Hematopoietic multipotent progenitor cell treated with erythropoietin and hydrocortisone succinate and interleukin-3 and kit ligand, for 17 days (in vitro differentiated cells): ENCODE measurements around the gene ATP13A3.

Experiments used
- DNase-seq: peaks from one replicate; pipeline ENCODE4 v3.0.0-alpha.2; 2015; ENCODE audit warnings: low spot score

The ATP13A3 gene

DNA sequence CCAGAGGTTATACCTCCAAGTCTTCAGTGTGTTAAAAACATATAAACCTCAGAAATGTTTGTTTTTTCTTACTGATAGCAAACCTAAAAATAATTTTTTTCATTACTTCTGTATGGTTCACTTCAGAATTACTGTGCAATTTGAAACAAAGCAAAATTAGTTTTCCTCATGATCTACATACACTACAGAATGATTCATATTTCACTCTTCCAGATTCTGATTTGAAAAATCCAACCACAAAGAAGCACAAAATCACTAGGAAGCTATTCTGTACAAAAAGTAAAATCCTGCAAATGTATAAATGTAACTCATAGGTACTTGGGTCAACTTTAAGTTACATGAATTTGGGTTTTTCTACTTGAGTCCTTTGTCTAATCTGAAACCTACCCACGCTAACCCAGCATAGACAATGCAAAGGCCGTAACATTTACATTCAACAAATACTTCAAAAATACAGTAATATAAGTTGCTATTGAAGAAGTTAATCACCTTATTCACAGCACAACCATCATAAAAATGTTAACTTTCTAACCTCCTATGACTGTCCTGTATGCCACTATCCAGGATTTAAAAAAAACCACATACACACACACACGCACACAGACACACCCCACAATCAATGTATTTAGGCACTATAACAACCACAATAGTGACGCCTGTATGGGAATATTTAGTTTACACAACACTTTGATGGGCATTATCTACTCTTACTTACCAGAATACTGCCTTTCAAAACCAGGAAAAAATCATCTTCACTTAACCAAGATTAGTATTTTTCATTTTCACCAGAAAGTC lies 11.5 kb downstream of the ATP13A3 start:
- no peak for DNase-seq

DNA sequence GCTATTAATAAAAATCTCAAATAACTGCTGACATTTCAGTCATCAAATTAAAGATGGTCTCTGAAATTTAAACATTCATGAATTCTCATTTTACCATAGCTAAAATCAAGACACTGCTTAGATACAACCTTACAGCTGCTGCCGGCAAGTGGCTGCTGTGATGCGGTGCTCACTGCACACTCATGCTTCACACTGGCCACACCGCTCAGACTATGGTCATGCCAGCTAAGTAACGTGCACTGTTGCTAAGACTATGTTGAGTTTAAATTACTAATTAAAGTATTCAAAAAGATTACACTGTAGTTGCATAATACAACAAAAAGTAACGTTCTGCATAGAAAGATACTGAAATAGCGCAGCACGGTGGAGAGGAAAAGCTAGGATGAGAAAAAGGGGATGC lies 12.1 kb downstream of the ATP13A3 start:
- no peak for DNase-seq

DNA sequence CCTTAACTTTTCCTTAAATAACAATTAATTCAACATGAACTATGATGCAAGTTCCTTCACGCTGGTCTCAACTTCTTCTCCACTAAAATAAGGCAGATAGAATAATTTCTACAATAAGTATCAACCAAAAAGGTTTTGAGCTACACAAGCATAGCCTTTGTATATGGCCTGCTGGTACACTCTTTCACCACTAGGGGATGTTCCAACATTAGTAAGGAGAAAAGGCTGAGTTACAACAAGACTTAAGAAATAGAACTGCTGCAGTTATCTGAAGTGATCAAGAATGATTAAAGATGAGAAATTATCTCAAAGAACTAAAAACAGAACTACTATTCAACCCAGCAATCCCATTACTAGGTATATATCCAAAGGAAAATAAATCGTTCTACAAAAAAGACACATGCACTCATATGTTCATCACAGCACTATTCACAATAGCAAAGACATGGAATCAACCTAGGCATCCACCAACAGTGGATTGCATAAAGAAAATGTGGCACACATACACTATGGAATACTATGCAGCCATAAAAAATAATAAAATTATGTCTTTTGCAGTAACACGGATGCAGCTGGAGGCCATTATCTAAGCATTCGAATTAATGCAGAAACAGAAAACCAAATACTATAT lies 14.4 kb downstream of the ATP13A3 start:
- DNase-seq, result peak; percentile 75

DNA sequence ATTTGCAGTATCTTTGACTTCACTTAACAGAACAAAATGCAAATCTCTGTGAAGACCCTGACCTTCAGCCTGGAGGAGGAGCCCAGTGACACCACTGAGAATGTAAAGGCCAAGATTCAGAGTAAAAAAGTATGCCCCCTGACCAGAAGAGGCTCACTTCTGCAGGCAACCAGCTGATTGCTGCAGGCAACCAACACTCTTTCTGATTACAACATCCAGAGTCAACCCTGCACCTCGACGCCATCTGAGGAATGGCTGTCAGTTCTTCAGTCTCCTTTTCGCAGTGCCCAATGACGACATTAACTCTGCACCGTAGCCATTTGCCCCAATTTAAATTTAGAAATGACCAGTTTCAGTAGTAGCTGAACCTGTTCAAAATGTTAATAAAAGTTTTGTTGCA lies 14.9 kb downstream of the ATP13A3 start:
- no peak for DNase-seq

DNA sequence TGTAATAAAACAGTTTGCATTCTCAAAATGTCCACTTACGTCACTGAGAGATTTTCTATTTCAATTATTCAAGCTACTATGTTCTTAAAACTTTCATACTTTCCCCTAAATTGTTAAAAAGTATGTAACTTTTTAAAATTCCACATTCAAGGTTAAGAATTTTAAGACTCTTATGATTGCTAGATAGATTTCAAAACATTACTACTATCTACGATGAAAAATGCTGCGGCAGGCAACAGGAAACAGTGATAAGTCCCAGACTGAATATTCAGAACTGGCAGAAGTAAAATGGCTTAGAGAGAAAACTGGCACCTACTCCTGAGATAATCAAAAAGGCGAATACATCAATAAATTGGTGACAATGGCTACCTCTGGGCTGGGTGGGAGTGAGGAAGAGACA lies 16.2 kb downstream of the ATP13A3 start:
- DNase-seq, result no peak

DNA sequence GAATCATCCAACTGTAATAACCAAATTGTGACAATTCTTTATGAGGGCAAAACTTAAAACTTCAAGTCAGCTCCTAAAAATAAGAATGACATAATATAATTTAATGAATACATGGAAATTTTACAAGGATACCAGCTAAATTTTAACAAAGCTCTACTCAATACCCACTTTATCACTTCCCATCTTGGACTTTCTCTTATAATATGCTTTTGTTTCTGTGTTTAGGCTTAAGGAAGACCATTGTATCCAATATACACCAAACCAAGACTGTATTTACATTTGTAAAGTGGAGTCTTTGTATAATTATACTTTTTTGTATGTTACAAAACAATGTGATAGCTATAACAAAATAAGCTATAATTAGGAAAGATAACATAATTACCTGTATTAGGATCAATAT lies 16.8 kb downstream of the ATP13A3 start:
- no peak for DNase-seq

DNA sequence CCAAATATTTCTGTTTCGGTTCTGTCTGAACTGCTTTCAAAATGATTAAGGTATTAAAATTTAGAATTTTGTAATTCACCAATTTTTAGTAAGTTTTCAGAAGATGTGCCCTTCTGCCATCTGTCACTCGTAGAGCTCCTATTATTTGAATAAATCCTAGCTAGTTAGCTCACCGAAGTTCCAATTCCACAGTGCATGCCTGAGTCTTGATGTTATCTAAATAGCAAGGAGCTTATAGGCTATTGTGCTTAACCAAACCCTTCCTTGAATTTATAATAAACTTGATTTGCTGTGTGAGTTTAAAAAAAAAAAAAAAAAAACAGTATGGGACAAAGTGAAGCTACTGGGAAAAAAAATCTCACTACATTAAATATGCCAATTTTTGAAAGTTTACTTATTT lies 18.7 kb downstream of the ATP13A3 start:
- DNase-seq, result no peak

DNA sequence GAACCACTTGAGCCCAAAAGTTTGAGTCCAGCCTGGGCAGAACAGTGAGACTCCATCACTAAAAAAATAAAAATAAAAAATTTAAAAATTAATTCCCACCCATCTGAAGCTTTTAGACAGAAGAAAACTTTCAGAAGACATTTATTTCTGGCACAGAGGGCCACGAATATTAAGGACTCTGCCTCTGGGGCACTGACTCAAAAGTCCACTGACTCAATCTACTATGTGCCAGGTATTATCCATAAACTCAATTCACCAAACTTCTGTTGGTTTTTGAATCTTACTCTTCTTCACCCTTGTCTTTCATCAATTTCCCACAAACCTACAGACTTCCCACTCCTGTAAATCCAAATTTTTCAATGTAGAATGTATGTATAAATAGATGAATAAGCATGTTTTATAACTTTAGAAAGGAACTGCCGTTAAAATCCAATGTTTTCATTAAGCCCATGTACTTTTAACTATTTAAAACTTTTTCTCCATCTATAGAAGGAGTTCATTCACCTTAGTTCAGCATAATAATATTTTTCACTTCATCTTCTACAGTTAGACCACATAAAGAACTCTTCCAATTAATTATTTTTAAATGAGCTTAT lies 19.9 kb downstream of the ATP13A3 start:
- DNase-seq, result no peak

DNA sequence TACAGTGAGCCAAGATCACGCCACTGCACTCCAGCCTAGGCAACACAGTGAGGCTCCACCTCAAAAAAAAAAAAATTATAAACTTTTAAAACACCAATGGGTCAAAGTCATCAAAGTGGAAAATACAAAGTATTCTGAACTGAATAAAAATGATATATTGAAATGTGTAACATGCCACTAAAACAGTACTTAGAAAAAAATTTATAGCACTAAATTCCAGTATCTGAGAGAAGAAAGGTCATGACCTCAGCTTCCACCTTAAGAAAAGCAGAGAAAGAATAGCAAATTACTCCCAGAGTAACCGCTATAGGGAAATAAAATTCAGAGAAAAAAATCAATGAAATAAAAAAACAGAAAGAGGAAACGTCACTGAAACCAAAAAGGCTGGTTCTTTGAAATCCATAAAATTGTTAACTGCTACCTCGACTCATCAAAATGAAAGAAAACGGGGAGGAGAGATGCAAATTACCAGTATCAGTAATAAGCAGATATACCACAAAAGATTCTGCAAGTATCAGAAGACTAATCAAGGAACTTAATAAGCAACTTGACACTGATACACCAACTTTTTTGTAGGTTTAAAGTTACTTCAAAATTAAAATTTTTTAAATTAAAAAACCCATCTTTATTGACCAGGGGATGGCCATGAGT lies 20.8 kb downstream of the ATP13A3 start:
- no peak for DNase-seq

DNA sequence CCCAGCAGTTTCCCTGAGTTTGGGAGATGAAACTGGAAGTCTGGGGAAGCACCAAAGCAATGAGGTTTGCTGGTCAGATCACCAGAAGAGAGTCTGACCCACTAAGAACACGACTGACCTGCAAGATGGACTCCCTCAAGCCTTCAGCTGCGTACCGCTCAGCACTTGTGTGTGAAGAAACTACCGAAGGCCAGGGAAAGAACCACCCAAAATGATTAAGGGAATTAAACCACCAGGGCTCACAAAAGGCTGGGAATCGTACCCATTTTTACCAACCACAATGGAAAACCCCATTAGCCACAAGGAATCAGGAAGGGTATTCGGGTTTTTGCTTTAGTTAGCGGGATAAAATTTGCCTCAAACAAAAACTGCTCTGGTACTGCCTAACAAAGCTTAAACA lies 21.6 kb downstream of the ATP13A3 start:
- DNase-seq, result no peak

DNA sequence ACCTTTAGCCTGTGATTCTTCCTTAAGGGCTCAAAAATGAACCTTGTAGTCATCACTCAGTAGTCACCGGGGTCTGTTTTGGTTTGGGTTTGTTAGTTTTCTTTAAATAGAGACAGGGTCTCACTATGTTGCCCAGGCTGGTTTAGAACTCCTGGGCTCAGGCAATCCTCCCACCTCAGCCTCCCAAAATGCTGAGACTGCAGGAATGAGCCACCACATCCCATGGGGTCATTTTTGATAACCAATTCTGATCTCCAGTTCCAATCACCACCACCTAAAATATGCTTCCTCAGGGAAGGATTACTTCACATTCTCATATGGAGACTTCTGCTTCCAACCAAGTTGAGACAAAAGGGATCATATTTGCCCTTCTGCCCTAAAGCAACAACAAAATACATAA lies 22.1 kb downstream of the ATP13A3 start:
- no peak for DNase-seq

DNA sequence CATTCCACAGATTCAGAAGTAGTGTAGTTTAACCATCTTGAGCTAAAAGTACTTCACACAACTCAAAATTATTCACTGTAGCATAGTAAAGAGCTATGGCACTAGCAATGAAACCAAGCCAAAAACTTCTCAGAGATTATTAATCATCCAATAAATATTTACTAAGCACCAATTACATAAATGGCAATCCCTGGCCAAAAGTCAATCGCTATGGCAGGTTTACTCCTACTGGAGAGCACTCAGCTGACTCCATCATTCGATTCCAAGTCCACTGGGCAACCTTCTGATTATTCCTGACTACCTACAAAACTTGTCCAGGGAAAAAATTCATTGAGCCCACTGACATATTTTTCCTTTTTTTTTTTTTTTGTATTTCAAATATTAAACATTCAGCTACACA lies 23.9 kb downstream of the ATP13A3 start:
- DNase-seq, result no peak

DNA sequence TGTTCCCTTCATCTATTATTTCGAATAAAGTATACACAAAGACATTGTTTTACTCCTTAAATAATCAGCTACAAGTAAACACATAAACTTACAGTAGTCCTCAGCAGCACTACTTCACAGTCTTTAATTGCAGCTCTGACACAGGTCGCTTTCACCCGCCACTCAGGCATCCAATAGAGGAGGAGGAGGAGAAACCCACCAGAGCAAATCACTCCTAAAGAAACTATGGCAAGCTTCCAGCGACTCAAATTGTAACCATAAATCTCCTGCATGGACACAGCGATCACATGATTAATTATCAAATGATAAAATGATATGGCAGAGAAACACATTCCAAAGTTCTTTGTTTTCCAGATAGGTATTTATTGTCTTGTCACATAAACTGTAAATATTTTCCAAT lies 26.2 kb downstream of the ATP13A3 start:
- DNase-seq, result no peak

DNA sequence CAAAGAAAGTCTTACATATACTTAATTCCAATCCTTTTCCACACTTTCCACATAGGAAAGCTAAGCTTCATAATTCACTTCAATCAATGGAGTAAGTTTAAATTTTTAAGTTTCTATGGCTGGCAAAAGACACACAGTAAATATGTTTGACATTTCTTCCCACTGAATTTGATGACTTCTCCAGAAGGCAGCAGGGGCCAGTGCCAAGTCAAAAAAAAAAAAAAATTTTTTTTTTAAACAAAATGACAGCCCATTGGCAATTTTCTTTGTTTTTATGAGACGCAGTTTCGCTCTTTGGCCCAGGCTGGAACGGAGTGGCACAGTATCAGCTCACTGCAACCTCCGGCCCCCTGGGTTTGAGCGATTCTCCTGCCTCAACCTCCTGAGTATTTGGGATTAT lies 28.7 kb downstream of the ATP13A3 start:
- no peak for DNase-seq

DNA sequence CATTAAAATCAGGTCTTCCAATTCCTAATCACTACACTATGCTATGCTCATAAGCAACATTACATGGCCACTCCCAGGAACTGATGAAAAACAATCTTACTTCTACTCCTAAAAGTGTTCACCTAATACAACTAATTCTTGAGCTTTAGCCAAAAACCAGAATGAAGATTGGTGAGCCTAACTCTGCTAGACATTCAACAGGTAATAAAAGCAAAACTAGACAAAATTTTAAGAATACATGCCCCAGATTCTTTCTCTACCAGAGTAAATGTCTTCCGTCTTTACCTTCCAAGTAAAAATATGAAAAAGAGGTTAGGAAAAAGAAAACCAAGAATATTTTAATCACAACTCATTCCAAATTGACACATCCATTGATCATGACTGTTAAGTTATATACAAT lies 31.3 kb downstream of the ATP13A3 start:
- DNase-seq, result no peak

DNA sequence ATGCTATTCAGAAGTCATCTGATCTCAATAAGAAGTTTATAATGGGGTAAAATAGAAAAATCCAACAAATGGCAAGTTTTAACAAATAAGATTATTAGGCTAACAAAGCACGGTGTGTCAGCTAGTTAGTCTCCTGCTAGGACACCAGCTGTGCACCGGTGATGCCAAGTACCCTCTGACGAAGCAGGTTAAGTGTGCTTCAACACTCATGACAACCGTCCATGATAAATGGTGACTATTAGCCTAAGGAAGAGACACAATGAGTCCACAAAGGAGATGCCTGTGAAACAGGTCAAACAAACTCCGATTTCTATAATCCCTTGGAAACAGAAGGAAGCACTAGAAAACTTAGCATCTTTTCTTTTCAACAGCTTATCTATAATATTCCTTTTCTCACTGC lies 36.5 kb downstream of the ATP13A3 start:
- DNase-seq, result no peak

DNA sequence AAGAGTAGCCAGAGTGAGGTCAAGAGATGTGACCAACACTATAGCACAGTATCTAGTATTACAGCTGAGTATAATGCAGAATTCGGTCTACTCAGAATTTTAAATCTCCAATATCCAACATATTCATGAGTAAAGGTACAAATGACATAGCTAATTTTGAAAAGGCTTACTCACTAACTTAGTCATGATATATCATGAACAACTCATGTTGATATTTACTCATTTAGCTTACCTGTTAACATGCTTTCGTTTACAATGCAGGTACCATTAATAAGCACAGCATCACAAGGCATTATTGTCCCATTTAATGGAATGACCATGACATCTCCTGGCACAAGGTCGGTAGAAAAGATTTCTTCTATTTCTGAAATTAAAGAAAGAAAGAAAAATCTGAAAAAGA lies 36.9 kb downstream of the ATP13A3 start:
- no peak for DNase-seq

DNA sequence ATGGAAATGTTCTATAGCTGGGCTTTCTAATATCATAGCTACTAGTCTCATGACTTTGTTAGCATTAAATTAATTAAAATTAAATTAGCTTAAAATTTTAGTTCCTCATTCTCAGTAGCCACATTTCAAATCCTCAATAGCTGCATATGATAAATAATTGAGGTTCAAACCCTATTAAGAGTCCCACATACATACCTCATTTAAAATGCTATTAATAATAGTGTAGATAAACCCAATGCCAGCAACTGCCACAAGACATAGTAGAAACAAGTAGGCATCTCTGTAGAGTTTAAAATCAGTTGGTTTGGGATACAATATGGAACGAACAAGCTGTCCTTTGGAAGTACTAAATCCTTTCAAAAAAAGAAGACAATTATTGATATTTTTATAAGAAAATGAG lies 39.1 kb downstream of the ATP13A3 start:
- no peak for DNase-seq

DNA sequence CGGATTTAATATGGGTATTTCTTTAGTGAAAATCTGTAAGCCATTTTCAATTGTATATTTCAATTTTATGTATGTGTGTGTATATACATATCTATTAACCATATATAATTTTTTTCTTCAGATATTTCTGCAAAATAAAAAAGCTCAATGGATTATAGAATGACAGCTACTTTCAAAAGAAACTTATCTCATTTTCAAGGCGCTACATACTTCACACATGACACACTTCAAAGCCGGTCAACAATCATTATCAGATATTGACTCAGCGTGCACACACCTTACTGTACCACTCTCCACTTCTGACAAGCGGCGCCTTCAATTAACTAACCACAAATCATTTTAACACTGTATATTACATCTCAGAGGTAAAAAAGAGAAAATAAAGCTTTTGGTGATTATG lies 39.6 kb downstream of the ATP13A3 start:
- DNase-seq, result no peak

DNA sequence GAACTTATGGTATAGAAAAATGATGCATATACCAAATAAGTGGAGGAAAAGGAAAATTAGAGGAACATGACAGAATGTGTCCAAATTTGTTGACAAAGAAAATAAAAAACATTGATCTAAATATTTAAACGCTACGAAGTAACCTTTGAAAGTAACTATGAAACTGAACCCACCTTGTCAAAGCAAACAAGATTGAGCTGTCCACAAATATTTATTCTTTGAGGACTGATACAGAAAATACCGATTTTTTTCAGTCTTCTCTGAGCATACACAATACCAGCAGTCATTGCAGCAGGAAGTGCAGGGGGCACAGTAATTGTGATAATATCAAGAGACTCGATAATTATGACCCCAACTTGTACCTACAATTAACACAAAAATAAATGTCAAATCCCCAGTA lies 40.0 kb downstream of the ATP13A3 start:
- DNase-seq, result no peak

DNA sequence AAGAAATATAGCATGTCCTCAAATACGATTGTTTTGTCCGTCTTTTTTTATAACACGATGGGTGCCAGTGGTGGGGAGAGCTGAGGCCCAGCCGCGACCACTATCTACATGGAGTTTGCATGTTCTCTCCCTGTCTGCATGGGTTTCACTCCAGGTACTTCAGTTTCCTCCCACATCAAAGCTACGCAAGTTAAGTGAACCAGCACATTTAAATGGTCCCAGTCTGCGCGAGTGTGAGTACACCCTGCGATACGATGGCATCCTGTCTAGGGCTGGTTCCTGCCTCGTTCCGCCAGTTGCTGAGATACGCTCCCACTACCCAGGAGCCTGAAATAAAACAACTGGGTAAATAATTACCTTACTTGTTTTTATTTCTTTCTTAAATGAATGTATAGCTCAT lies 40.6 kb downstream of the ATP13A3 start:
- no peak for DNase-seq

DNA sequence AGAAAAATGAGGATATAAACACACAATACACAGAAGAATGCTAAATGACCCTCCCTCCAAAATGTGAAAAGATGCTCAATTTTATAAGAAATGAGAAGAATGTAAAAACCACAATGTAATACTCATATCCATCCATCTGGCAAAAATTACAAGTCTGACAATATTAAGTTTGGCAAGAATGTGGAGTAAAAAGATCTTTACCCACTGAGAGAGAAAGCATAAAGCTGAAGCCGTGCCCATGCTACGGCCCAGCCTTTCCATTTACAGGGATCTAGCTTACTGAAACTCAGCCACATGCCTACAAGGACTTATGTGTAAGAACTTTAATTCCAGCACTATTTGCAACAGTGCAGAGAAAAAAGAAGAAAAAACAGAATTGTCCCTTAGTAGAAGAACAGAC lies 42.9 kb downstream of the ATP13A3 start:
- no peak for DNase-seq

DNA sequence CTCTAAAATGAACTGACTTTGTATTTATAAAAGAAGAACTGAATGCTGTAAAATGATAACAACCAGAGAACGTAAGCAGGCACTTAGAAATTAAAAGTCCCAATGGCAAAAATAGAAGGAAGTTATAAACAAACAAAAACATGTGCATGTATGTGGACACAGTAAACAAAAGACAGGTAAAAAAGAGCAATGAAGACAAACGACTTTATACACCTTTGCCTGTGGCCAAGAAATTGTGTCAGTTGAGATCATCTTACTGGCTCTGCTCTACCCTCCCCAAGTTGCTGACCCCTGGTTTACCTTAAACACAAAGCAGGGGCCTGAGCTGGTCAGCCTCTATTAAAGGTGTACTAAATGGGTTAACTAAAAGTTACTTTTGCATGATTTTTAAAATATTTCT lies 46.0 kb downstream of the ATP13A3 start:
- DNase-seq, result no peak
